Measurements from ENCODE around the gene JSRP1.

DNA sequence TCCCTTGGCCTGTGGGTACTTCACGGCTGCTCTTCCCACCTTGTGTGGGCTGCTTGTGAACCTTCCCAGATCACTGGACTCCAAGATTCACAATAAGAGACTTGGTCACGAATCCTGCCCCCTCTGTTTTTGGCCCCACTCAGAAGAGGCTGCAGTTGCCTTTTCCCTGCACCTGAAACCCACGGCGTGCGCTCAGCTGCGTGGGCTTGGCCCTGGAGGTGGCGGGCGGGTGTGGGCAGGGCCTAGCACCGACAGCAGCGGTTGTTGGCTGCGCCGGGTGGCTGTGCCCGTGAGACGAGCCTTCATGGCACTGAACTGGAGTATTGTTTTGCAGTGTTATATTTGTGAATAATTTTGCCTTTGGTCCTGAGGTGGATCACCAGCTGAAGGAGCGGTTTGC lies 53.9 kb downstream of the JSRP1 start:
- TF ChIP-seq CTCF (conservative IDR thresholded peaks at IDR 0.05 in 1 of 2, IDR thresholded peaks at IDR 0.05 in 1 of 2; ENCODE audit: low read depth in 1 of 2, low read length in 2 of 2) = no peak
- no peak for TF ChIP-seq EZH2 (IDR thresholded peaks at IDR 0.05; ENCODE audit: low read length, missing control alignments)

All from fibroblast of lung (primary cell).